ENCODE measurements around the gene AQP11. TPM values are rescaled to one million over a fixed set of nuclear protein-coding genes. Genes with fewer than 3 reads are reported as not detected.

The AQP11 gene
- total and polyA plus RNA-seq, 2 donors (not counting 3 experiments of a cell fraction or from before 2014, with no cell fraction given): 0.22 to 0.55 TPM

DNA sequence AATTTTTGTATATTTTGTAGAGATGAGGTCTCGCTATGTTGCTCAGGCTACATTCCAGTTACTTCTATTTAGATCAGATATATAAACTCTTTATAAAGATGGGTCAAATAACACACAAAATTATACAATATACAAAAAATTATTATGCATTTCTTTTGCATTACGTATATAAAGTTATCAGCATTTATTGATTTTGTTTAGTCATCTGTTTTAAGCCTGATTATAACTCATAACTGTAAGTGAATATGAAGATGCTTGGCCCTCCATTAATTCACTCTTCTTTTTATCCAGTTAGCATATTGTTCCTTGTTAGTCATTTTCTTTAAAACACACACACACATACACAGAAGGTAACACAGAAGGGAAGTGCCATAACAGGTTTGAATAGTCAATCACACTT lies 14.5 kb downstream of the AQP11 start:
- no TSS peak for BruUV-seq (replicated peaks)
- no peaks in the 10 kb centered on the region for H3K9me1 ChIP-seq (replicated peaks; ENCODE audit: control insufficient read depth, extremely low read depth, insufficient read depth, low read length)
- CTCF ChIA-PET: interaction anchor here (0.6 to 3.4 kb wide), 5 partner anchors 8 to 557 kb away, joined by 3 to 34 read pairs (median 3); no protein-coding TSS in a partner anchor

More for the DNA sequence above, 14.5 kb downstream of the AQP11 start:
- Histone ChIP-seq H3K9ac (replicated peaks; ENCODE audit: extremely low read depth, insufficient read depth, low read length) (no peak overlapping the region), H3K4me3 (replicated peaks in 1 of 3; ENCODE audit: insufficient read depth in 1 of 3, low read depth in 1 of 3, low read length in 3 of 3) (no peak overlapping the region), H3K27me3 (ENCODE audit: control insufficient read depth in 2 of 2, insufficient read depth in 2 of 2, low read length in 2 of 2) (no peaks in the 10 kb centered on the region), H3K4me2 (ENCODE audit: insufficient read depth, low read length) (no peak overlapping the region), H3K4me1 (ENCODE audit: control insufficient read depth, extremely low read depth, insufficient read depth, low read length) (peaks cover 14% of the 10 kb centered on the region), H3K27ac (ENCODE audit: insufficient read depth, low read depth, low read length) (no peak overlapping the region), H2AFZ (ENCODE audit: low read depth, low read length) (no peak overlapping the region), H4K20me1 (replicated peaks; ENCODE audit: control insufficient read depth, extremely low read depth, insufficient read depth, low read length) (no peaks in the 10 kb centered on the region), H3K36me3 (ENCODE audit: control insufficient read depth in 2 of 2, extremely low read depth in 1 of 2, insufficient read depth in 2 of 2, low read length in 2 of 2) (no peaks in the 10 kb centered on the region), H3K9me3 (replicated peaks; ENCODE audit: control insufficient read depth, insufficient read depth, low read length) (no peaks in the 10 kb centered on the region), H3K79me2 (ENCODE audit: control insufficient read depth, insufficient read depth, low read length) (no peaks in the 10 kb centered on the region)
- FAIRE-seq: no peak
- intact Hi-C loops (cut with micrococcal nuclease) (no loop called here), dilution Hi-C loops (cut with MboI; ENCODE audit: extremely low pct_ligation_motif_present, low sequenced_read_pairs) (no loop called here)
- POLR2A ChIA-PET: no interaction called here
- TF ChIP-seq EZH2 (IDR thresholded peaks at IDR 0.05; ENCODE audit: borderline replicate concordance, low read depth, low read length, severe bottlenecking): no peak
- TF ChIP-seq, protein P1, sequence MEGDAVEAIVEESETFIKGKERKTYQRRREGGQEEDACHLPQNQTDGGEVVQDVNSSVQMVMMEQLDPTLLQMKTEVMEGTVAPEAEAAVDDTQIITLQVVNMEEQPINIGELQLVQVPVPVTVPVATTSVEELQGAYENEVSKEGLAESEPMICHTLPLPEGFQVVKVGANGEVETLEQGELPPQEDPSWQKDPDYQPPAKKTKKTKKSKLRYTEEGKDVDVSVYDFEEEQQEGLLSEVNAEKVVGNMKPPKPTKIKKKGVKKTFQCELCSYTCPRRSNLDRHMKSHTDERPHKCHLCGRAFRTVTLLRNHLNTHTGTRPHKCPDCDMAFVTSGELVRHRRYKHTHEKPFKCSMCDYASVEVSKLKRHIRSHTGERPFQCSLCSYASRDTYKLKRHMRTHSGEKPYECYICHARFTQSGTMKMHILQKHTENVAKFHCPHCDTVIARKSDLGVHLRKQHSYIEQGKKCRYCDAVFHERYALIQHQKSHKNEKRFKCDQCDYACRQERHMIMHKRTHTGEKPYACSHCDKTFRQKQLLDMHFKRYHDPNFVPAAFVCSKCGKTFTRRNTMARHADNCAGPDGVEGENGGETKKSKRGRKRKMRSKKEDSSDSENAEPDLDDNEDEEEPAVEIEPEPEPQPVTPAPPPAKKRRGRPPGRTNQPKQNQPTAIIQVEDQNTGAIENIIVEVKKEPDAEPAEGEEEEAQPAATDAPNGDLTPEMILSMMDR (IDR thresholded peaks at IDR 0.05; ENCODE audit: extremely low read depth in 1 of 2, insufficient read depth in 1 of 2, low read depth in 1 of 2, low read length in 2 of 2): no peak
- no peak for TF ChIP-seq POLR2A (IDR thresholded peaks at IDR 0.05; ENCODE audit: low read depth, low read length)
- TF ChIP-seq, protein P2, sequence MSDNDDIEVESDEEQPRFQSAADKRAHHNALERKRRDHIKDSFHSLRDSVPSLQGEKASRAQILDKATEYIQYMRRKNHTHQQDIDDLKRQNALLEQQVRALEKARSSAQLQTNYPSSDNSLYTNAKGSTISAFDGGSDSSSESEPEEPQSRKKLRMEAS (IDR thresholded peaks at IDR 0.05; ENCODE audit: insufficient read depth, insufficient read length): no peak
- no peak for TF ChIP-seq MYC (IDR thresholded peaks at IDR 0.05; ENCODE audit: low read depth, low read length)
- no peak for TF ChIP-seq JUN (IDR thresholded peaks at IDR 0.05; ENCODE audit: borderline replicate concordance, insufficient read depth, insufficient read length, low read depth)
- TF ChIP-seq GATA2 (IDR thresholded peaks at IDR 0.05; ENCODE audit: insufficient read depth, insufficient read length, low read depth, low read length): no peak
- no peak for TF ChIP-seq FOS (IDR thresholded peaks at IDR 0.05; ENCODE audit: borderline replicate concordance, insufficient read depth, low read length)
- no peak for TF ChIP-seq POLR2AphosphoS5 (IDR thresholded peaks at IDR 0.05; ENCODE audit: insufficient read depth, low read depth, low read length)
- DNase-seq (ENCODE audit: low read depth, low spot score): no peak

Data from endothelial cell of umbilical vein (primary cell).